Astrocyte (in vitro differentiated cells and primary cell): ENCODE measurements around the gene GGA2. TPM values are rescaled to one million over a fixed set of nuclear protein-coding genes. Genes with fewer than 3 reads are reported as not detected.
A peak's percentile ranks its signal among the peaks of the same experiment; 100 is the strongest.

ENCODE experiments used
- DNase-seq: peaks from one replicate; pipeline ENCODE4 v3.0.0-alpha.2; 2010; ENCODE audit warnings: low read depth
- FAIRE-seq: peaks from 2 replicates; lab custom pipeline; 2011; peaks lifted over from hg19 to GRCh38; lab: Jason Lieb, UNC
- H2AFZ ChIP-seq: 2 replicates; pipeline ENCODE4 v1.6.0; 2012; ENCODE audit warnings: low read depth, low read length, inconsistent platforms
- H3K27ac ChIP-seq: 2 replicates; pipeline ENCODE4 v1.5.1; 2011; ENCODE audit warnings: low read depth, low read length, inconsistent platforms
- H3K27me3 ChIP-seq: 2 replicates; pipeline ENCODE4 v1.6.0; 2011; ENCODE audit warnings: low read length, inconsistent platforms; ENCODE audit not compliant: insufficient read depth
- H3K36me3 ChIP-seq: 2 replicates; pipeline ENCODE4 v1.5.1; 2011; ENCODE audit warnings: low read length, inconsistent platforms; ENCODE audit not compliant: insufficient read depth
- H3K4me1 ChIP-seq: 2 replicates; pipeline ENCODE4 v1.5.1; 2011; ENCODE audit warnings: low read length, inconsistent platforms; ENCODE audit not compliant: insufficient read depth
- H3K4me2 ChIP-seq: 2 replicates; pipeline ENCODE4 v1.6.0; 2012; ENCODE audit warnings: low read length, inconsistent platforms
- H3K4me3 ChIP-seq: 2 replicates; pipeline ENCODE4 v1.5.1; 2011; ENCODE audit warnings: low read depth, mild to moderate bottlenecking, low read length, inconsistent platforms; ENCODE audit not compliant: insufficient read depth
- H3K79me2 ChIP-seq: 2 replicates; pipeline ENCODE4 v1.6.0; 2012; ENCODE audit warnings: mild to moderate bottlenecking, low read length, inconsistent platforms; ENCODE audit not compliant: insufficient read depth
- H3K9ac ChIP-seq: 2 replicates; pipeline ENCODE4 v1.6.0; 2012; ENCODE audit warnings: mild to moderate bottlenecking, low read length, inconsistent platforms
- H3K9me3 ChIP-seq: 2 replicates; pipeline ENCODE4 v1.5.1; 2012; ENCODE audit warnings: low read depth, mild to moderate bottlenecking, low read length, inconsistent platforms; ENCODE audit not compliant: insufficient read depth
- H4K20me1 ChIP-seq: 2 replicates; pipeline ENCODE4 v1.6.0; 2012; ENCODE audit warnings: low read length, inconsistent platforms; ENCODE audit not compliant: insufficient read depth
- H3K27ac Mint-ChIP-seq: one replicate; pipeline ENCODE4 v1.8.0; 2021; ENCODE audit warnings: mild to moderate bottlenecking, mixed read lengths; ENCODE audit not compliant: unreplicated experiment
- H3K27me3 Mint-ChIP-seq: one replicate; pipeline ENCODE4 v1.8.0; 2021; ENCODE audit warnings: low read depth, mixed read lengths; ENCODE audit not compliant: unreplicated experiment
- H3K36me3 Mint-ChIP-seq: one replicate; pipeline ENCODE4 v1.8.0; 2021; ENCODE audit warnings: low read depth, mixed read lengths; ENCODE audit not compliant: unreplicated experiment
- H3K4me1 Mint-ChIP-seq: one replicate; pipeline ENCODE4 v1.8.0; 2021; ENCODE audit warnings: low read depth, mixed read lengths; ENCODE audit not compliant: unreplicated experiment
- H3K4me3 Mint-ChIP-seq: one replicate; pipeline ENCODE4 v1.8.0; 2021; ENCODE audit warnings: mild to moderate bottlenecking, moderate library complexity, mixed read lengths; ENCODE audit not compliant: unreplicated experiment
- H3K9me3 Mint-ChIP-seq: one replicate; pipeline ENCODE4 v1.8.0; 2021; ENCODE audit warnings: mild to moderate bottlenecking, mixed read lengths; ENCODE audit not compliant: unreplicated experiment
- EZH2 ChIP-seq: IDR thresholded peaks from 2 replicates; pipeline ENCODE4 v1.6.1; 2012; ENCODE audit warnings: mild to moderate bottlenecking, low read length, inconsistent platforms; ENCODE audit not compliant: insufficient read depth
- total RNA-seq: library from RNA; stranded (reverse); gene quantifications from 2 replicates; pipeline ENCODE4 v1.2.1, GENCODE V29; 2021
- TF ChIP-seq, protein P1 (sequence below): IDR thresholded peaks from 2 replicates; pipeline ENCODE4 v1.5.1; 2011; ENCODE audit warnings: low read depth, mild to moderate bottlenecking, inconsistent platforms, low read length, moderate library complexity; ENCODE audit not compliant: insufficient read depth

The GGA2 gene
- total RNA-seq, 1 donor from 2014 or later = 84.0 TPM

DNA sequence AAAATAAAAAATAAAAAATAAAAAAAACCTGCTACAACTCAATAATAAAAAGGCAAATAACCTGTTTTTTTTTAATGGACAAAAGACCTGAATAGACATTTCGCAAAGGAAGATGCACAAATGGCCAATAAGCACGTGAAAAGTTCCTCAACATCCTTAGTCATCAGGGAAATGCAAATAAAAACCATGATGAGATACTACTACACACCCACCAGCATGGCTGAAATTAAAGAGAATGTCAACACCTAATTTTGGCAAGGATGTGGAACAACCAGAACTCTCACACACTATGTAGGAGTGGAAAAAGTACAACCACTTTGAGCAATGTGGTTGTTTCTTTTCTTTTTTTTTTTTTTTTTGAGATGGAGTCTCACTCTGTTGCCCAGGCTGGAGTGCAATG lies 81.9 kb downstream of the GGA2 start:
- Histone ChIP-seq H3K9ac (no peak overlapping the region), H3K79me2 (no peaks in the 10 kb centered on the region), H3K4me3 (no peak overlapping the region), H3K27ac (no peak overlapping the region), H4K20me1 (no peaks in the 10 kb centered on the region), H3K27me3 (no peaks in the 10 kb centered on the region), H3K4me1 (peaks cover 9% of the 10 kb centered on the region), H3K36me3 (peaks cover 14% of the 10 kb centered on the region), H3K4me2 (no peak overlapping the region), H2AFZ (no peak overlapping the region), H3K9me3 (no peaks in the 10 kb centered on the region)
- DNase-seq = no peak
- H3K27me3 Mint-ChIP-seq = no peaks in the 10 kb centered on the region
- TF ChIP-seq EZH2 = no peak
- TF ChIP-seq, protein P1, sequence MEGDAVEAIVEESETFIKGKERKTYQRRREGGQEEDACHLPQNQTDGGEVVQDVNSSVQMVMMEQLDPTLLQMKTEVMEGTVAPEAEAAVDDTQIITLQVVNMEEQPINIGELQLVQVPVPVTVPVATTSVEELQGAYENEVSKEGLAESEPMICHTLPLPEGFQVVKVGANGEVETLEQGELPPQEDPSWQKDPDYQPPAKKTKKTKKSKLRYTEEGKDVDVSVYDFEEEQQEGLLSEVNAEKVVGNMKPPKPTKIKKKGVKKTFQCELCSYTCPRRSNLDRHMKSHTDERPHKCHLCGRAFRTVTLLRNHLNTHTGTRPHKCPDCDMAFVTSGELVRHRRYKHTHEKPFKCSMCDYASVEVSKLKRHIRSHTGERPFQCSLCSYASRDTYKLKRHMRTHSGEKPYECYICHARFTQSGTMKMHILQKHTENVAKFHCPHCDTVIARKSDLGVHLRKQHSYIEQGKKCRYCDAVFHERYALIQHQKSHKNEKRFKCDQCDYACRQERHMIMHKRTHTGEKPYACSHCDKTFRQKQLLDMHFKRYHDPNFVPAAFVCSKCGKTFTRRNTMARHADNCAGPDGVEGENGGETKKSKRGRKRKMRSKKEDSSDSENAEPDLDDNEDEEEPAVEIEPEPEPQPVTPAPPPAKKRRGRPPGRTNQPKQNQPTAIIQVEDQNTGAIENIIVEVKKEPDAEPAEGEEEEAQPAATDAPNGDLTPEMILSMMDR = no peak
- peaks cover 6% of the 10 kb centered on the region for H3K4me1 Mint-ChIP-seq
- no peak overlapping the region for H3K27ac Mint-ChIP-seq
- H3K4me3 Mint-ChIP-seq = no peak overlapping the region
- no peaks in the 10 kb centered on the region for H3K9me3 Mint-ChIP-seq
- no peak for FAIRE-seq
- H3K36me3 Mint-ChIP-seq = peaks cover 15% of the 10 kb centered on the region

DNA sequence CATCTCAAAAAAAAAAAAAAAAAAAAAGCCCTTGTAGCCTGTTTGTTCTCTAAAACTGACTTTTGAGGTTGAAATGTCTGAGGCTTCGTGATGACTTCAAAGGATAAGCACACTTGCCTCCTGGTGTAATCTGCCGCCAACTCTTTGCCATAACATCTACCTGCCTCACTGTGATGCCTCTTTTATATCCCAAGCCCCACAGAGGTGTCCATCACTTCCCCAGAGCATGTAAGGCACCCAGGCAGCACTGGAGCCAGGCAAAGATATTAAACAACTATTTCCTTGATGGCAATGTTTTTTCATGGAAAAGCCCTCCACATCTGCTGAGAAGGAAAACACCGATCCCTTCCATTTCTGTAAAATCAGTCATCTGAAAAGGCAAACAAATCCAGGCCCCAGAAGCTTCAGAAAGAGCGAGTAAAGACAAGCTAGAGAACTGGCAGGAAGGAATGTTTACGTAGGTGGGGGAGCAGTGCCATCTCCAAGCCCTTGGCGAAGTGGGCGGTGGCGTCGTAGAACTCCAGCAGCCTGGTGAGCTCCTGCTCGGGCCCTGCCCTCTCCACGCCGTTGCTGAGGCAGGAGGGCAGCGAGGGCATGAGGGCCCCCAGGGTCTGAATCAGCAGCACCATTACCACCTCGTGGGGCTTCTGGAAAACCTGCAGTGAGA lies 85.9 kb downstream of the GGA2 start:
- H2AFZ ChIP-seq = no peak overlapping the region
- no peak overlapping the region for H3K27ac ChIP-seq
- peaks cover 9% of the 10 kb centered on the region for H3K36me3 Mint-ChIP-seq
- peaks cover 20% of the 10 kb centered on the region for H3K4me1 ChIP-seq
- FAIRE-seq = no peak
- H3K36me3 ChIP-seq = no peaks in the 10 kb centered on the region
- no peaks in the 10 kb centered on the region for H4K20me1 ChIP-seq
- H3K4me2 ChIP-seq = no peak overlapping the region
- H3K9ac ChIP-seq = no peak overlapping the region
- DNase-seq = peak; percentile 18
- H3K27me3 Mint-ChIP-seq = no peaks in the 10 kb centered on the region
- H3K9me3 ChIP-seq = no peaks in the 10 kb centered on the region
- no peaks in the 10 kb centered on the region for H3K9me3 Mint-ChIP-seq
- TF ChIP-seq, protein P1 = no peak
- no peak for TF ChIP-seq EZH2
- no peak overlapping the region for H3K4me3 Mint-ChIP-seq
- peaks cover 13% of the 10 kb centered on the region for H3K4me1 Mint-ChIP-seq
- H3K27ac Mint-ChIP-seq = no peak overlapping the region
- H3K79me2 ChIP-seq = no peaks in the 10 kb centered on the region
- H3K4me3 ChIP-seq = no peak overlapping the region
- H3K27me3 ChIP-seq = no peaks in the 10 kb centered on the region

DNA sequence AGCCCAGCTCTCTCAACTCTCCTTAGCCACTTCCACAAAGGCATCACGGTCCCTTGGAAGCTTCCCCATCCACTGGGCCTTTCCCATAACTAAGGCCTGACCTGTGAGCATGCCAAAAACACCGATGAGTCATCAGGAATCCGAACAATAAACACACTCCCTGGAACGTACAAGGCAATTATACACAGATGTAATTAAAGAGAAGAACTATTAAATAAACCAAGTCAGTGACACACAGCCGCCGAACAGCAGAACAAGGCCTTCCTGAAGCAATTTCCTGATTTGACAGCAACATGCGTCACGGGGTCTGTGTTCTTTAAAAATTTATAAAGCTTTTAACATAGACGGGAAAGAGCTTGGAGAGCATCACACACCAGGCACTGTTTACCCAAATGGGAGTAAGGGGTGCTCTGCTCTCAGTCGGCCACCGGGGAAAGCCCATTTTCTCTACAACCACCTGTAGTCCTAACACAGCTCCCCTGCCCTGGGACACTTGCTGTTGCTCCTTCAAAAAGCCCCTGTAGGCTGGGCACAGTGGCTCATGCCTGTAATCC lies 86.7 kb downstream of the GGA2 start:
- Histone ChIP-seq H3K4me2 (peak overlapping the region; percentile 24), H3K9me3 (no peaks in the 10 kb centered on the region), H4K20me1 (no peaks in the 10 kb centered on the region), H3K79me2 (no peaks in the 10 kb centered on the region), H2AFZ (no peak overlapping the region), H3K27me3 (no peaks in the 10 kb centered on the region), H3K9ac (peak overlapping the region; percentile 41), H3K36me3 (no peaks in the 10 kb centered on the region), H3K4me1 (peaks cover 20% of the 10 kb centered on the region), H3K27ac (peak overlapping the region; percentile 53), H3K4me3 (no peak overlapping the region)
- no peaks in the 10 kb centered on the region for H3K9me3 Mint-ChIP-seq
- FAIRE-seq (no peak), DNase-seq (peak; percentile 95)
- H3K36me3 Mint-ChIP-seq = peaks cover 13% of the 10 kb centered on the region
- H3K27ac Mint-ChIP-seq = no peak overlapping the region
- H3K27me3 Mint-ChIP-seq = no peaks in the 10 kb centered on the region
- no peak for TF ChIP-seq EZH2
- TF ChIP-seq, protein P1 = no peak
- peaks cover 13% of the 10 kb centered on the region for H3K4me1 Mint-ChIP-seq
- peak overlapping the region; percentile 21 for H3K4me3 Mint-ChIP-seq
